Colon (tissue), 2 donors: ENCODE measurements around the gene TENT5A.
"Not testable (repeated sequence)": the region's sequence is repeated elsewhere in the genome, so short reads cannot be mapped to it uniquely, and the experiment has no call there.

ENCODE experiments used
- FAIRE-seq: peaks from 2 replicates; lab custom pipeline; 2012; peaks lifted over from hg19 to GRCh38; lab: Jason Lieb, UNC
- donor health status: control.
- donor health status: control.

The TENT5A gene

GRCh38 chr6:81752084-81752920, at the start of gene TENT5A:
Gene TENT5A (minus strand): TSS chr6:81752681. CDS start chr6:81752141, 540 bp downstream.
- FAIRE-seq, result no peak

GRCh38 chr6:81801489-81801888, 49.0 kb upstream of the TENT5A start:
- no peak for FAIRE-seq

- no peak for FAIRE-seq
These were observed 48.2 kb upstream of the TENT5A start for GRCh38 chr6:81800666-81801065.

- no peak for FAIRE-seq
These were observed 46.8 kb upstream of the TENT5A start for GRCh38 chr6:81799323-81799722.

DNA sequence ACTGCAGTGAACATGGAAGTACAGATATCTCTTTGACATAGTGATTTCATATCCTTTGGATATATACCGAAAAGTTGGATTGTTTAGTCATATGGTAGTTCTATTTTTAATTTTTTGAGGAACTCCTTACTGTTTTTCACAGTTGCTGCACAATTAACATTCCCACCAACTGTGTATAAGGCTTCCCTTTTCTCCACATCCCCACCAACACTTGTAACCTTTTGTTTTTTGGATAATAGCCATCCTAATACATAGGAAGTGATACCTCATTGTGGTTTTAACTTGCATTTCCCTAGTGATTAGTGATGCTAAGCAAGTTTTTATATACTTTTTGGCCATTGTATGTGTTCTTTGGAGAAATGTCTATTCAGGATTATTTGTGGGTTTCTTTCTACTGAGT, 45.1 kb upstream of the TENT5A start:
- FAIRE-seq, result no peak

DNA sequence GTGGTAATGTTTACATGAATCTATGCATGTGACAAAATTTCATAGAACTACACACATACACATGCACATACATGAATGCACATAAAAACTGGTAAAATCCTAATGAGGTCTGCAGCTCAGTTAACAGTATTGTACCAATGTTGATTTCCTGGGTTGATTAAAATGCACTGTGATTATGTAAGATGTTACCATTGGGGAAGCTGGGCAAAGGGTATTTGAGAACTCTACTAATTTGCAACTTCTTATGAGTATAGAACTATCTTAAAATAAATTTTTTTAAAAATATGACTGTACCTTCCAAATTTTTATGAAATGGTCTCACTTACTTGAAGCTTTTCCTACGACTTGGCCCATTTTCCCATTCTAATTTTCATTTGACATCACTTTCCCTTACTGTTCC, 43.4 kb upstream of the TENT5A start:
- no peak for FAIRE-seq

- FAIRE-seq, result no peak
These were observed 41.5 kb upstream of the TENT5A start for GRCh38 chr6:81793821-81794475.

DNA sequence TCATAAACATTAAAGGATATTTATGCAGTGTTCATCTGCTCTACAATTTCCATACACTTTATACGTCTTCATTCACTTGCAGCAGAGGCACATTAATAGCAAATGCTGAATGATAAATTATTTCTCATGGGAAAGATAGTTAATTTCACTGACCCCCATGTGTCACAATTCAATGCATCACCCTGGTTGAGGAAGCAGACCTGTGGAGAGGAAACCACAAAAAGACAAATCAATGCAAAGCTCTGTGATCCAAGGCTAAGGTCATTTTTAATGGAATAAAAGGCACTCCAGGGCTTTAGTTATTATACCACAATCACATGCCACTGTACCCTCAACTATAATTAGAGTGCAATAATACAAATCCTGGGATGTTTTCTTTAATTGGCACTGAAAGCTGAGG, 40.3 kb upstream of the TENT5A start:
- no peak for FAIRE-seq

GRCh38 chr6:81791756-81792155, 39.3 kb upstream of the TENT5A start:
- FAIRE-seq, result no peak

- no peak for FAIRE-seq
These were observed 37.6 kb upstream of the TENT5A start for GRCh38 chr6:81790034-81790433.

DNA sequence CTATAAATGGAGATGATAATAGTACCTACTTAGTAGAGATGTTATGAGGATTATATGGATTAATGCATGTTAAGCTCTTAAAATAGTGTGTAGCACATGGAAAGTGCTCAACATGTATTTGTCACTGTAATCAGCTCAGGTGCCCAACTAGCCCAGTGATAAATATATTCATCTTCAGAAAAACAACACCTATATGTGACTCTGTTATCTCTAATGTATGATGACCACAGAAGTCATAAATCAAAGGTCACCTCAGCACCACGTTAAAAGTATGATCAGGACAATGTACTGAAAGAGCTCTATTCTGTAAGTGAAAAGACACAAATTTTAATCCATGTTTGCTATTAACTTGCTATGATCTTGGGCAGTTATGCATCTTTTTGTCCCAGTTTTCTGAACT, 36.8 kb upstream of the TENT5A start:
- FAIRE-seq, result no peak

GRCh38 chr6:81788748-81789147, 36.3 kb upstream of the TENT5A start:
- FAIRE-seq, result no peak

DNA sequence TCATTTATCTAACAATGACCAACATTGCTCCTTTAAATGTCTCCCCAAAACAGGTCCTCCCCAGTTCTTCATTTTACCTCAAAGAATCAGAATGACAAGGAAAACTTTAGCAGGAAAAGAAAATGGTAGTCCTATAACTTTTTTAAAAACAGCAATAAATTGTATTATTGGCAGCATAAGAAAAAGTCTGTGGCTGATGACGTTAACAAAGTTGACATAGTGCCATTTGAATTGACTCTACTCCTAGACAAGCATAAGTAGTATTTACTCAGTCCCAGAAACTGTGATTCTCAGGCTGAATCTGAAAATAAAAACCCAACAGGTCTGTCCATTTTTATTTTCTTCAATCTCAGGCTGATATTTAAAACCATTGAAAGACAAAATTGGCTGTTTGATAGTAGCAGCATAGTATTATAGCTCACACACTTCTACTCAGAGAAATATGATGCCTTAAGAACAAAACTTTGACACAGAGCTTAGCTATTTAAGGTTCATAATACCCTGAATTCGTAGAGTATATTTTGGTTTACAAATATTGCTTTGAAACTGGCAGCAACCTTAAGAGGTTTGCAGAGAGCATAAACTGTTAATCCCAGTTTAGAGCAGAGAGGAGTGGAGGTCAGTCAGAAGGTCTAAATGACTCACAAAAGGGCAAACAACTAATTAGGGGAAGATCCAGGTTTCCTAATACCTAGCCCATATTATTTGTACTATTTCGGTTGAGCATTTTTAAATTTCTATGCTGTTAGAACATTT, 35.0 kb upstream of the TENT5A start:
- no peak for FAIRE-seq

DNA sequence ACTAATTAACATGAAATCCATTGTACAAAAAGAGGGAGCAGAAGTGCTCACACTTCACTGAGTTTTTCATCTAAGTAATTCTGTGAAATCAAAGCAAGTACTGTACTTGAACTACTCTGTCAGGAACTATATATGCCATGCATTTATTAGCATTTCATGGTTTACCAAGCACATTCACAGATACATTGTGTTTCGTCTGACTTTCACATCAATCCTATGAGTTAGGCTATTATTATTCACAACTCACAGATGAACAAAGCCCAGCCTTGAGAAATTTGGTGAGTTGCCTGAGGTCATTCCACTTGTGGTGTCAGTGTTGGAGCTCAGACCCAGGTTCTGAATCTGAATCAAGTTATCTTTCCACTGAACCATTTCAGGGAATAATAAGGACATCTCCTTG, 33.7 kb upstream of the TENT5A start:
- no peak for FAIRE-seq

DNA sequence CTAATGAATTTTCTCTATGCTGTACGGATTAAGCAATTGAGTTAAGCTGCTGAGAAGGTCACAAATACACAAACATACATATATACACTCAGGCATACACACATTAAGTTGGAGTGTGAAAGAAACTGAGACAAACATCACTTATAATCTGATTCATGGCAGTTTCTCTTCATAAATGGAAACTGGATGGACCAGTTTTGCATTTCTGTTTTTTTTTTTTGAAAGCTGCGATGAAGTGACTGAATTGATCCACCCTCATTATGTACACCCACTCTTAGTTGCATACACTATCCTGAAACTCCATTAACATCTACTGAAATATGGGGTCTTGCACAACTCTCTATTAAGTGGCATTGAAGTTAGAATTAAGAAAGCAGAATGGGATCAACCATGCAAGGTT, 32.9 kb upstream of the TENT5A start:
- no peak for FAIRE-seq

GRCh38 chr6:81783893-81784292, 31.4 kb upstream of the TENT5A start:
- no peak for FAIRE-seq

DNA sequence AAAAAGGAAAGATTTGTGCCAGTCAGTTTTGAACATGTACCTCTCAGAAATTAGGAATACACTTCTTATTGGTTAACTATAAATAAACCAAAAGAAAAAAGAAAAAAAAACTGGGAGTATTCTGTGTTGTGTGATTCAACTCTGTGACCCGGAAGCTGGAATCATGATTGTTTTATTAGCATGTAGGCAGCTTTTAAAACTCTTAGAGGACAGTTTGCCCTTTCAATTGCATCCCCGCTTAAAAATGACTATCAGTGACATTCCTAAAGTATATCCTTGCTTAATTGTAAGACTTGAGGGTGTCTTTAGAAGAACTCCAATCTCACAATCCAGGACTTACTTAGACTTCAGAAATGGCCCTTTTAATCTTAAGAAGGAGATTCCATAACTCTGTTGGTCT, 29.1 kb upstream of the TENT5A start:
- no peak for FAIRE-seq

GRCh38 chr6:81777586-81778268, 25.2 kb upstream of the TENT5A start:
- FAIRE-seq, result no peak

- not testable (repeated sequence) for FAIRE-seq
These were observed 23.7 kb upstream of the TENT5A start for GRCh38 chr6:81776219-81776618.

DNA sequence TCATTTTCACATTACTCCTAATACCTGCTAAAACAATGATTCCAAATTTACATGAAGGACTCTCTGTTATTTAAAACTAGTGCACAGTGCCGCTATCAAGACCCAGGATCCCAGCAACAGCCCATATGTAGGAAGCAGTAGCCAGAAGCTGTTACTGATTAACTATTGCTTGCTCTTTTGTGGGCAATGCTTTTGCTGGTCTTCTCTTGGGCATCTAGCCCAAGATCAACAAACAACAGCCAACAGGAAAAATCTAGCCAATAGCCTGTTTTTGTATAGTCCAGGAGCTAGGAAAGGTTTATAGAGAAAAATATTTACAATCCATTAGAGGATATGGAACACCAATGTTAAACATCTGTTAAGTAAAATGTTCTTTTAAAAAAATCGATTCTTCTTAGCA, 22.1 kb upstream of the TENT5A start:
- FAIRE-seq, result no peak

DNA sequence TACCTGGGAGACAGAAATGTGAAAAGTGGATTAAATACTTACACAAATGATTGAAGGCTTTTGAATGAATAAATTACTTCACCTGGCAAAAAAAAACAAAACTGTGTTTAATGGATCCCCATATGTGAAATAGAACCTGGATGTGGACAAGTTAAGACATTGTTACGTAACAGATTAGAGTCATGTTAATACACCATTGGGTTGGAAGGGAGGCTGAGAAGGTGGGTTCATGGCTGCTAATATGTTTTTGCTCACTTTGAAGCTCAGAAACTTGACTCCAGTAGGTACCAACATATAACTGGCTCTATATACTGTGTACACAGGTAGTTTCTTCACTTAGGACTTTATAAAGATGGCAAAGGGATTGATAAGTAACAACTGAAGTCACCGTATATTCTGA, 21.4 kb upstream of the TENT5A start:
- FAIRE-seq, result no peak

DNA sequence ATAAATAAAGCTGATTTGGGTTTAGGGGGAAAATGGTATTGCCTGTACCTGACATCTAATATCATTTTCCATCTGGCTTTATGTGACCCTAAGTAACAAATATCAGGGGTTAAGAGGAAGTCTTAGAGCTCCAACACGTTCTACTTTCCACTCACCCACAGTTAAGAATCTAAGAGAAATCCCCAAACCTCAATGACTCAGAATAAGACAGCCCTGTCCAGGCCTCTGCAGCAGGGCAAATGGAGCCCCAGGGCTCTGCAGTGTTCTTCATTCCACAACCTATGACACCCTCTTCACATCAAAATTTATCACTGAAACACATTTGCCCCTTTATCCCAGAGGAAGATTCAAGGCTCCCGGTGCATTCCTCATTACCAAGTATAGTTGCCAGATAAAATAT, 20.3 kb upstream of the TENT5A start:
- FAIRE-seq, result no peak
